Chondrocyte (in vitro differentiated cells): ENCODE measurements around the gene GALNT4. TPM values are rescaled to one million over a fixed set of nuclear protein-coding genes. Genes with fewer than 3 reads are reported as not detected.

Experiments
- DNase-seq: peaks from one replicate; pipeline ENCODE4 v3.0.0; 2021; ENCODE audit warnings: mixed read lengths, low spot score
- H3K27ac Mint-ChIP-seq: one replicate; pipeline ENCODE4 v1.8.0; 2021; ENCODE audit warnings: mild to moderate bottlenecking, moderate library complexity, mixed read lengths; ENCODE audit not compliant: unreplicated experiment
- H3K27me3 Mint-ChIP-seq: 2 replicates; pipeline ENCODE4 v1.8.0; 2021; ENCODE audit warnings: low read depth, mixed read lengths
- H3K36me3 Mint-ChIP-seq: 2 replicates; pipeline ENCODE4 v1.8.0; 2021; ENCODE audit warnings: low read depth, mixed read lengths
- H3K4me1 Mint-ChIP-seq: 2 replicates; pipeline ENCODE4 v1.8.0; 2021; ENCODE audit warnings: low read depth, mild to moderate bottlenecking, mixed read lengths
- H3K4me3 Mint-ChIP-seq: one replicate; pipeline ENCODE4 v1.8.0; 2021; ENCODE audit warnings: mild to moderate bottlenecking, moderate library complexity, mixed read lengths; ENCODE audit not compliant: unreplicated experiment
- H3K9me3 Mint-ChIP-seq: 2 replicates; pipeline ENCODE4 v1.8.0; 2021; ENCODE audit warnings: low read depth, mixed read lengths
- total RNA-seq: library from RNA; stranded (reverse); gene quantifications from 3 replicates; pipeline ENCODE4 v1.2.1, GENCODE V29; 2021
- TF ChIP-seq, protein P1 (sequence below): fragments of 200-600 bp; sonication (generic); IDR thresholded peaks from 2 replicates; pipeline ENCODE4 v1.5.0; 2021; ENCODE audit warnings: antibody characterized with exemption, mild to moderate bottlenecking, moderate library complexity

The GALNT4 gene
- total RNA-seq, 1 donor from 2014 or later, result 4.9 TPM

DNA sequence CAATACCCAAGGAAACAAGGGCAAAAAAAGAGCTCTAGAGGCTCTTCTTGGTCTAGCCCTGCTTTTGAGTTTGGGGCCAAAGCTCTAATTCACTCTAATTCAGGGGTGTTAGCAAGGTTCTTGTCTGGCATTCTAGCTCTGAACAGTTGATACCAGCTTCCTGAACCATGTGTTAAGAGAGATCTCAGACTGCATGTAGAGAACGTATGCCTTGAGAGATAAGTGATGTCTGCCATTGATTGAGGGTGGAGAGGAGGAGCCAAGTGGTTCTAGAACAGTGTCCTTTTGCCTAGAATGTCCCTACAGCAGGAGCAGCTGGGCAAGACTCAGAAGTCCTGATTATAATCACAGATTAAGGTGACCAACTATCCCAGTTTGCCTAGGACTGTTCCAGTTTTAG, 19.4 kb upstream of the GALNT4 start:
- H3K4me1 Mint-ChIP-seq, result peaks cover 40% of the 10 kb centered on the region
- H3K36me3 Mint-ChIP-seq, result no peaks in the 10 kb centered on the region
- H3K27me3 Mint-ChIP-seq, result no peaks in the 10 kb centered on the region
- H3K9me3 Mint-ChIP-seq, result no peaks in the 10 kb centered on the region
- no peak overlapping the region for H3K27ac Mint-ChIP-seq
- TF ChIP-seq, protein P1, sequence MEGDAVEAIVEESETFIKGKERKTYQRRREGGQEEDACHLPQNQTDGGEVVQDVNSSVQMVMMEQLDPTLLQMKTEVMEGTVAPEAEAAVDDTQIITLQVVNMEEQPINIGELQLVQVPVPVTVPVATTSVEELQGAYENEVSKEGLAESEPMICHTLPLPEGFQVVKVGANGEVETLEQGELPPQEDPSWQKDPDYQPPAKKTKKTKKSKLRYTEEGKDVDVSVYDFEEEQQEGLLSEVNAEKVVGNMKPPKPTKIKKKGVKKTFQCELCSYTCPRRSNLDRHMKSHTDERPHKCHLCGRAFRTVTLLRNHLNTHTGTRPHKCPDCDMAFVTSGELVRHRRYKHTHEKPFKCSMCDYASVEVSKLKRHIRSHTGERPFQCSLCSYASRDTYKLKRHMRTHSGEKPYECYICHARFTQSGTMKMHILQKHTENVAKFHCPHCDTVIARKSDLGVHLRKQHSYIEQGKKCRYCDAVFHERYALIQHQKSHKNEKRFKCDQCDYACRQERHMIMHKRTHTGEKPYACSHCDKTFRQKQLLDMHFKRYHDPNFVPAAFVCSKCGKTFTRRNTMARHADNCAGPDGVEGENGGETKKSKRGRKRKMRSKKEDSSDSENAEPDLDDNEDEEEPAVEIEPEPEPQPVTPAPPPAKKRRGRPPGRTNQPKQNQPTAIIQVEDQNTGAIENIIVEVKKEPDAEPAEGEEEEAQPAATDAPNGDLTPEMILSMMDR, result no peak
- H3K4me3 Mint-ChIP-seq, result no peak overlapping the region
- no peak for DNase-seq

DNA sequence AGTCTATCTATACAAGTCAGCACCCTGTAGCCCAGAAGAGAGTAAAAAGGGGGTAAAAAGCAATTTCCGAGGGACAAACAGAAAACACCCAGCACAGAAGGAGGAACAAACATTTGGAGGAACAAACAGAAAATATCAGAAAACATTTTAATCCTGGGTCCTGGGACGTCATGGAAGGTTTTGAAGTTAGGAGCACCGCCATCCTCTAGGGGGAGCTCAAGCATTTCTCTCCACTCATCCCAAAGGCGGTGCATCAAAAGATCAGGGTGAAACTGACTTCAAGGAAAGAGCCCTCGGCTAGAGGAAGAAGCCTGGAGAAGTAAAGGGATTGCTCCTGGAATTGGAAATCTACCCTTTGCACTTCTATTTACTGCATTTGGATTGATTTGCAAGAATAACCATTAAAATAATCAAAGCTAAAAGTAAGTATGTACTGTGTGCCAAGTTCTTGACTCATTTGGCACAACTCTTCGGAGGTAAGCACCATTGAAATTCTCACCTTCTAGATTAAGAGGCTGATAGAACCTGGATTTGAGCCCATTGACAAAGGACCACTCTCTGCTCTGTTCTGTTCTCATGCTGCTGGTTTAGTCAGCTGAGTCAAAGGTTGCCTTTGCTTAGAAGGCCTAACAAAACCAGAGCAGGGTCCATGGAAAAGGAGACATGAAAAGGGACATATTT, 18.5 kb upstream of the GALNT4 start:
- no peaks in the 10 kb centered on the region for H3K27me3 Mint-ChIP-seq
- no peak overlapping the region for H3K4me3 Mint-ChIP-seq
- TF ChIP-seq, protein P1, result peak; percentile 96
- no peaks in the 10 kb centered on the region for H3K36me3 Mint-ChIP-seq
- no peak for DNase-seq
- H3K27ac Mint-ChIP-seq, result no peak overlapping the region
- peaks cover 40% of the 10 kb centered on the region for H3K4me1 Mint-ChIP-seq
- H3K9me3 Mint-ChIP-seq, result no peaks in the 10 kb centered on the region

DNA sequence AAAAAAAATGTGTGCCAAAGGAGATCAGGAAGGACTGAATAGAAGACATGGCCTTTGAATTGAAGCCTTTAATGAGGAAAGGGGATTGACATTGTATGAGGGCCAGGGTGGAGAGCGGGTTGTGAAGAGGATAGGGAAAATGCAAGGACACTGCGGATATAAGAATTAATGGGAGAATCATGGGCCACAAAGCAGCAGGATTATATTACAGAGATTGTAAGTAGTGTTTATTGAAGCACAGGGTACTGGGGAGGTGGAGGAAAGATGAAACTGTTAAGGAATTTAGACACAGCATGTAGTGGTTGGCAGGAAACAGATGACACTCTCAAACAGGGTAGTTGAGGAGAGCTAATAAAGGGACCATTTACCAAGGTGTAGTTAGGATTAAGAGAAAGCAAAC, 17.6 kb upstream of the GALNT4 start:
- TF ChIP-seq, protein P1, result no peak
- Mint-ChIP-seq H3K36me3 (no peaks in the 10 kb centered on the region), H3K27me3 (no peaks in the 10 kb centered on the region), H3K9me3 (no peaks in the 10 kb centered on the region), H3K4me1 (peaks cover 36% of the 10 kb centered on the region), H3K27ac (peak overlapping the region; percentile 39), H3K4me3 (no peak overlapping the region)
- no peak for DNase-seq

DNA sequence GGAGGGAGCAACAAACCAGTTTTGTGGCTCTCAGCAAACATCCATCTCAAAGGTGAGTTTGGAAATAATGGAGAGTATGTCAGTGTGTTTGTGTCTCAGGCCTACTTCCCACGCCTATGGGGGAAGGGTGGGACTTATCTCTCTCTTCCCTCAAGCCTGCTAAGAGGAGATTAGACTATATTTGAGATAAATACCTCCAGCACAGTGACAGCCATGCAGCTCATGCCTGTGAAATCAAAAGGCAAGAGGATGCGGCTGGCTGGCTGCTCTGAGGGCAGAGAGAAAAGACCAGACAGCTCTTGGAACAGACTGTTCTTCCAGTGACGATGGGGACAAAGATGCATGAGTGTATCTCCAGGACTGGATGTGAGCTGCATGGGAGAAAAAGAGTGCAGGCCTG, 16.0 kb upstream of the GALNT4 start:
- DNase-seq, result no peak
- Mint-ChIP-seq H3K4me1 (peaks cover 31% of the 10 kb centered on the region), H3K9me3 (no peaks in the 10 kb centered on the region), H3K27ac (no peak overlapping the region), H3K4me3 (no peak overlapping the region), H3K36me3 (peaks cover 2% of the 10 kb centered on the region), H3K27me3 (no peaks in the 10 kb centered on the region)
- TF ChIP-seq, protein P1, result no peak

DNA sequence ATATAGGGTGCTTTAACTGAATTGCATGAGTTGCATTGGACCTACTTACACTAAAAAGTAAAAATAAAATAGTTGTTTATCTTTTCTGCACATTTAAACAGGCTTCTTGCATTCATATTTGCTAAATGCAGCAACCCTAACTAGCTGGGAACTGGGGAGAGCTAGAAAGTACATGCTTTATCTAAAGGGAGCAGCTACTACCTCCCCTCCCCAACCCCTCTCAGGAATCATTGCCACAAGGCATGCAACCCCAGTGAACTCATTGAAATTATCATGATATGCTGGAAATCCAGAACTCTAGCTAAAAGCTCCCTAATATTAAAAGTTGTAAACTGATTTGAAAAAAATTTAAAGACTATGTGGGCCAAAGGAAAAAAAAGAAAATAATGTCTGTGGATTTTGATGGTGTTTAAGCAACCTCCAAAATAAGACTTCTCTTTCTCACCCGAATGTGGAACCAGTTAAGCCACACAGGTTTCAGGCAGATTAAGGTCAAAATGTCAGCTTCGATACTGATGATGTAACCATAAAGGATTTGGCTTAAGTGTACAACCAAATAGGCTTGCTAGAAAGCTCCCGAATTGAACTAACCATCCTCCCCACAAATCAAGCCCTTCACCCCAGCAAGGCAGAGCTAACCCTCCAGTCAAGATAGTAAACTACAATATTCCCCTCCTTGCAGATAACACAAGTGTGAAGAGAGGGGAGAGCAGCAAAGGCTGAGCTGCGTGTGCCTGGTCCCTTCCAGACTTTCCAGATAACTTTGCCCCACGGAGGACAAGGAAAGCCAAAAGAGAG, 15.0 kb upstream of the GALNT4 start:
- H3K4me1 Mint-ChIP-seq, result peaks cover 22% of the 10 kb centered on the region
- TF ChIP-seq, protein P1, result no peak

More for the DNA sequence above, 15.0 kb upstream of the GALNT4 start:
- no peak overlapping the region for H3K4me3 Mint-ChIP-seq
- no peak overlapping the region for H3K27ac Mint-ChIP-seq
- DNase-seq, result no peak
- H3K36me3 Mint-ChIP-seq, result peaks cover 2% of the 10 kb centered on the region
- no peaks in the 10 kb centered on the region for H3K9me3 Mint-ChIP-seq
- no peaks in the 10 kb centered on the region for H3K27me3 Mint-ChIP-seq
